Epidermal melanocyte (primary cell): ENCODE results near the gene MRPL32.

Source experiments
- DNase-seq: peaks from one replicate; pipeline ENCODE4 v3.0.0; 2011; ENCODE audit warnings: low spot score; ENCODE audit not compliant: insufficient read length

Gene MRPL32

GRCh38 chr7:42964849-42965805 lies 33.0 kb downstream of the MRPL32 start:
- DNase-seq, result no peak

GRCh38 chr7:42967391-42967790 lies 35.2 kb downstream of the MRPL32 start:
- DNase-seq, result no peak

- DNase-seq, result peak; percentile 54
These were observed 40.7 kb downstream of the MRPL32 start for GRCh38 chr7:42972699-42973500.

GRCh38 chr7:42976371-42976770 lies 44.2 kb downstream of the MRPL32 start:
- no peak for DNase-seq

GRCh38 chr7:42978496-42978895 lies 46.3 kb downstream of the MRPL32 start:
- no peak for DNase-seq

GRCh38 chr7:42980084-42980483 lies 47.9 kb downstream of the MRPL32 start:
- DNase-seq, result no peak

- no peak for DNase-seq
These were observed 48.3 kb downstream of the MRPL32 start for GRCh38 chr7:42980514-42980913.

DNA sequence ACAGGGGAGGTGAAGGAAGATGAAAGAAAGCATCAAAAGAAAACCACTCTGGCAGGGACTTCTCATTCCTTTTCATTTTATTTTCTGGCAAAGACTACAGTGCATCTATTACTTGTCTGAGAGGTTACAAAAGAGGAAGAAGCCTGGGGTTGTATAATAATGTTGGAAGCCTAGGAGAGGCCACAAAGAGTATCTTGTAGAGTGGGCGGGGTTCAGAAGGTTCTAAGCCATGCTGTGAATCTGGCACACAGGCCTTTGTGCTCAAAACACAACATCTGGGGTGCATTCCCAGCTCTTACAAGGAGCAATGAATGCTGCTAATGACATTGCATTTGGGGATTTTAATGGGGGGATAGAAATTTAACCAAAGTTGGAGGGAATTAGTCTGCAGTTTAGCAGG lies 49.4 kb downstream of the MRPL32 start:
- no peak for DNase-seq

- no peak for DNase-seq
These were observed 50.5 kb downstream of the MRPL32 start for GRCh38 chr7:42982604-42983115.

- no peak for DNase-seq
These were observed 52.0 kb downstream of the MRPL32 start for GRCh38 chr7:42984137-42984536.

GRCh38 chr7:42986213-42986612 lies 54.0 kb downstream of the MRPL32 start:
- DNase-seq, result no peak

DNA sequence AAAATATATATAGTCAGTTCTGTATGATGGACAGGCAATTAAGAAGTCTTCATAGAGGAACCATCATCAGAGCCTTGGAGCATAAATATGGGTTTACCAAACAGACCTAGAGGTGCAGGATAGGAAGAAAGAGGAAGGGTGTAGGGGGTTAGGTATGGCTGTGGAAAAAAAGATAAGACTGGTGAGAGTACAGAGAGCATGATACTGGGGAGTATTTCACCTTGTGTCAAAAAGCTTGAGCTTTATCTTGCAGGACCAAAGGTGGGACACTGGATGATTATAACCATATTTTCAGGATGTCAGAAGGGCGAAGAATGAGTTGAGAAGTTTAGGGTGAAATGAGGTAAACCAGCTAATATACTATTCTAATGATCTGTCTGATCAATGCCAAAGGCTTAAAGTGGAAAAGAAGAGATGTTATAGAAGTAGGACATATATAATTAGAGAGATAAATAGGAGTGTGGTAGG lies 54.6 kb downstream of the MRPL32 start:
- no peak for DNase-seq
